Neural cell (in vitro differentiated cells): ENCODE data around the gene GAMT.

Source experiments
- CTCF ChIP-seq: fragments of 450-650 bp; IDR thresholded peaks from 2 replicates; pipeline ENCODE4 v1.5.1; 2014; ENCODE audit warnings: antibody characterized with exemption, mild to moderate bottlenecking, moderate library complexity; ENCODE audit not compliant: poor library complexity, severe bottlenecking
- EZH2 ChIP-seq: fragments of 200-600, 300-800 bp; shearing (Covaris generic), sonication (generic); IDR thresholded peaks from 2 replicates; pipeline ENCODE4 v1.6.1; 2014; ENCODE audit warnings: antibody characterized with exemption, low read length, borderline replicate concordance, mild to moderate bottlenecking; ENCODE audit not compliant: insufficient read depth, poor library complexity, severe bottlenecking
- POLR2AphosphoS5 ChIP-seq: IDR thresholded peaks from 2 replicates; pipeline ENCODE4 v1.6.1; 2012
- RAD21 ChIP-seq: fragments of 450-650 bp; conservative IDR thresholded peaks from 2 replicates; pipeline ENCODE4 v1.6.1; 2014; ENCODE audit warnings: antibody characterized with exemption, mild to moderate bottlenecking, moderate library complexity
- REST ChIP-seq: IDR thresholded peaks from 2 replicates; pipeline ENCODE4 v1.6.1; 2012; ENCODE audit warnings: borderline replicate concordance

GRCh38 chr19:1428738-1429391 lies 27.5 kb upstream of the GAMT start:
- TF ChIP-seq REST (no peak), CTCF (no peak), POLR2AphosphoS5 (no peak), RAD21 (no peak), EZH2 (no peak)
